ENCODE data around the gene SLC22A13. TPM values are rescaled to one million over a fixed set of nuclear protein-coding genes. Genes with fewer than 3 reads are reported as not detected.

The SLC22A13 gene, protein sequence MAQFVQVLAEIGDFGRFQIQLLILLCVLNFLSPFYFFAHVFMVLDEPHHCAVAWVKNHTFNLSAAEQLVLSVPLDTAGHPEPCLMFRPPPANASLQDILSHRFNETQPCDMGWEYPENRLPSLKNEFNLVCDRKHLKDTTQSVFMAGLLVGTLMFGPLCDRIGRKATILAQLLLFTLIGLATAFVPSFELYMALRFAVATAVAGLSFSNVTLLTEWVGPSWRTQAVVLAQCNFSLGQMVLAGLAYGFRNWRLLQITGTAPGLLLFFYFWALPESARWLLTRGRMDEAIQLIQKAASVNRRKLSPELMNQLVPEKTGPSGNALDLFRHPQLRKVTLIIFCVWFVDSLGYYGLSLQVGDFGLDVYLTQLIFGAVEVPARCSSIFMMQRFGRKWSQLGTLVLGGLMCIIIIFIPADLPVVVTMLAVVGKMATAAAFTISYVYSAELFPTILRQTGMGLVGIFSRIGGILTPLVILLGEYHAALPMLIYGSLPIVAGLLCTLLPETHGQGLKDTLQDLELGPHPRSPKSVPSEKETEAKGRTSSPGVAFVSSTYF
- polyA plus RNA-seq, result 0.34 TPM
- long read RNA-seq, donor 1, result 0 reads
- long read RNA-seq, donor 2, result 0 reads
- long read RNA-seq, donor 3, result 0 reads
- long read RNA-seq, donor 4, result 0 reads
- long read RNA-seq, donor 5, result 0 reads
- long read RNA-seq, donor 6, result 0 reads
- long read RNA-seq, donor 7, result 0 reads
- long read RNA-seq, donor 8, result 0 reads
- long read RNA-seq, donor 9, result 0 reads
- long read RNA-seq, donor 10, result 0 reads
- long read RNA-seq, donor 11, result 0 reads

DNA sequence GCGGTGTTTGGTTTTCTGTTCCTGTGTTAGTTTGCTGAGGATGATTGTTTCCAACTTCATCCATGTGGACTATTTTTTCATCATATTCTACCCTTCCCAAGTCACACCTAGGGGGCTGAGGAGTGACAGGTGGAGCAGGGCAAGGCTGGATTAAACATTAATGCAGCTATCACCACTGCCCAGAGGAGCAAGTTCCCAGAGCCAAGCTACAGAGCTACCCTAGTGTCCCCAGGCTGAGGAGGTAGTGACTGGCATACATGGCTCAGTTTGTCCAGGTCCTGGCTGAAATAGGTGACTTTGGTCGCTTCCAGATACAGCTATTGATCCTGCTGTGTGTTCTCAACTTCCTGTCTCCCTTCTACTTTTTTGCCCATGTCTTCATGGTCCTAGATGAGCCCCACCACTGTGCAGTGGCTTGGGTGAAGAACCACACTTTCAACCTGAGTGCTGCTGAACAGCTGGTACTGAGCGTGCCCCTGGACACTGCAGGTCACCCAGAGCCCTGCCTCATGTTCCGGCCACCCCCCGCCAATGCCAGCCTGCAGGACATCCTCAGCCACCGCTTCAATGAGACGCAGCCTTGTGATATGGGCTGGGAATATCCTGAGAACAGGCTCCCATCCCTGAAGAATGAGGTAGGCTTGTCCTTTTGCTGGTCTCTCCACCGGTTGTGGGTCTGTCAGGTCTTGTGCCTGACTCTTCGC is at the start of gene SLC22A13:
TSS of gene SLC22A13 (plus strand) at position 209 of the 704 bp plus-strand sequence. CDS start at position 258, 49 bp downstream.
- Histone ChIP-seq H3K27ac (ENCODE audit: low read length) (no peak within 1 kb of the TSS), H3K36me3 (ENCODE audit: control insufficient read depth, insufficient read depth, low read length) (peaks cover 2% of the 10 kb centered on the region), H3K4me1 (ENCODE audit: control insufficient read depth, insufficient read depth, low read length) (no peaks in the 10 kb centered on the region), H3K4me3 (ENCODE audit: low read length) (no peak within 1 kb of the TSS), H3K27me3 (ENCODE audit: control insufficient read depth, insufficient read depth, low read length) (no peaks in the 10 kb centered on the region), H3K9me3 (ENCODE audit: control insufficient read depth, low read depth, low read length) (no peaks in the 10 kb centered on the region)
- no peak for DNase-seq
- no CpG with 5 or more reads among the region's 9 CpGs for WGBS (ENCODE audit: insufficient coverage, low lambda C conversion rate)

DNA sequence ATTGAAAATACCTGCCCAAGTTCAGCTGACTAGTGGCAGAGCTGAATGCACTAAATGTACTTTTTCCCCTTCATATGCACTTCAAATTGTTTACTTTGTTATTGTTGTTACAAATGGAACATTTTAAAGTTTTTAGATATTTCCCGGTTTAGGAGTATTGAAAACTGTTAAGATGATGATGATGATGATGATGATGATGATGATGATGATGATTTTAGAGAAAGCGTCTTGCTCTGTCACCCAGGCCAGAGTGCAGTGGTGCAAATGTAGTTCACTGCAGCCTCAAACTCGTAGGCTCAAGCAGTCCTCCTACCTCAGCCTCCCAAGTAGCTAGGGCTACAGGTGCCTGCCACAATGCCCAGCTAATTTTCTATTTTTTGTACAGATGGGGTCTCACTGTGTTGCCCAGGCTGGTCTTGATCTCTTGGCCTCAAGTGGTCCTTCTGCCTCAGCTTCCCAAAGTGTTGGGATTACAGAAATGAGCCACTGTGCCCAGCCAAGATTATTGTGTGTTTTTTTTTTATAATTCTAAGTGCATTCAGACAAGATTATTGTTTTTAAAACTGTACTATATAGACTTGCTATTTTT is 45.9 kb upstream of the SLC22A13 start:
- Histone ChIP-seq H3K4me3 (ENCODE audit: low read length) (no peak overlapping the region), H3K27ac (ENCODE audit: low read length) (no peak overlapping the region), H3K9me3 (ENCODE audit: control insufficient read depth, low read depth, low read length) (no peaks in the 10 kb centered on the region), H3K4me1 (ENCODE audit: control insufficient read depth, insufficient read depth, low read length) (no peaks in the 10 kb centered on the region), H3K36me3 (ENCODE audit: control insufficient read depth, insufficient read depth, low read length) (peaks cover 27% of the 10 kb centered on the region), H3K27me3 (ENCODE audit: control insufficient read depth, insufficient read depth, low read length) (no peaks in the 10 kb centered on the region)
- no peak for DNase-seq
- WGBS (ENCODE audit: insufficient coverage, low lambda C conversion rate), result 100% methylated on average over 1 of the region's 3 CpGs

DNA sequence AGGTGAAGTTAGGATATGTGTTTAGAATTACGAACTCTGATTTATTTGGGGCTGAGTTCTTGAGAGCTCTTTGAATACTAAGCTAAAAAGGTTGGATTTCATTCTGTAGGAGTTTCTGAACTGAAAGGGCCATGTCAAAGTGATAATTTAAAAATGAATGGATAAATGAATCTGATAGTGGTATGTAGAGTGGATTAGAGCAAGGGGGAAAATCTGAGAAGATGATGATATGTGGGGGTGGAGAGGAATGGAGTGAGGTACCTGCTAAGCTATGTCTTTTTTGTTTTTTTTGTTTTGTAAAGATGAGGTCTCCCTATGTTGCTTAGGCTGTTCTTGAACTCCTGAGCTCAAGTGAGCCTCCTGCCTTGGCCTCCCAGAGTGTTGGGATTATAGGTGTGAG is 44.6 kb upstream of the SLC22A13 start:
- Histone ChIP-seq H3K27me3 (ENCODE audit: control insufficient read depth, insufficient read depth, low read length) (no peaks in the 10 kb centered on the region), H3K36me3 (ENCODE audit: control insufficient read depth, insufficient read depth, low read length) (peaks cover 31% of the 10 kb centered on the region), H3K9me3 (ENCODE audit: control insufficient read depth, low read depth, low read length) (no peaks in the 10 kb centered on the region), H3K27ac (ENCODE audit: low read length) (no peak overlapping the region), H3K4me3 (ENCODE audit: low read length) (no peak overlapping the region), H3K4me1 (ENCODE audit: control insufficient read depth, insufficient read depth, low read length) (no peaks in the 10 kb centered on the region)
- 100% methylated on average over 1 of the region's 1 CpG for WGBS (ENCODE audit: insufficient coverage, low lambda C conversion rate)
- no peak for DNase-seq

DNA sequence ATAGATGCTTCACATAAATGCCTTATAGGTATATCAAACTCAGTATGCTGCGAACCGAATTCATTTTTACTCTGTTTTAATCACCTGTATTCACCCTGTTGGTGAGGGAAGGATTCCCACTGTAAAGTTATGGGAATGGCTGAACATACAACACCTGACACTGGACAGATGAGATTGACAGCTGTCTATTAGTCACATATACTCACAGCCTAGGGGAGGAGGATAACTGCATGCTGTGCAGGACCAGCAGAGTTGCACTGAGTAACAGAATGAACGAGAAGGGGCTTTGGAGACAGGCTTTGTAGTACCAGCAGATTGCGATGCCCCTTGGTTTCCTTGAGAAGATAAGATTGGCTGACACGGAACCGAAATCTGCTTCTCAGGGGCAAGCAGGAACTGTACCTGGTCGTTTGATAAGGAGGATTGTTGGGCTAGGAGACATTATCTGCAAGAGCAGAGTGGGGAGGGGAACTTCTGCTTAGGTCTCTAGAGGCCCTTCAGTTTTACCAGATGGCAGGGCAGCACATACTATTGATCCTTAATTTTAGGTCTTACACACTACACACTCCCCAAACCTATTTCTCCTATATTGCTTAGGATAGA is 43.5 kb upstream of the SLC22A13 start:
- H3K9me3 ChIP-seq (ENCODE audit: control insufficient read depth, low read depth, low read length), result no peaks in the 10 kb centered on the region
- no peak overlapping the region for H3K4me3 ChIP-seq (ENCODE audit: low read length)
- whole genome bisulfite sequencing (ENCODE audit: insufficient coverage, low lambda C conversion rate), result no CpG with 5 or more reads among the region's 7 CpGs
- no peaks in the 10 kb centered on the region for H3K4me1 ChIP-seq (ENCODE audit: control insufficient read depth, insufficient read depth, low read length)
- H3K27me3 ChIP-seq (ENCODE audit: control insufficient read depth, insufficient read depth, low read length), result no peaks in the 10 kb centered on the region
- DNase-seq, result no peak
- peaks cover 26% of the 10 kb centered on the region for H3K36me3 ChIP-seq (ENCODE audit: control insufficient read depth, insufficient read depth, low read length)
- no peak overlapping the region for H3K27ac ChIP-seq (ENCODE audit: low read length)

DNA sequence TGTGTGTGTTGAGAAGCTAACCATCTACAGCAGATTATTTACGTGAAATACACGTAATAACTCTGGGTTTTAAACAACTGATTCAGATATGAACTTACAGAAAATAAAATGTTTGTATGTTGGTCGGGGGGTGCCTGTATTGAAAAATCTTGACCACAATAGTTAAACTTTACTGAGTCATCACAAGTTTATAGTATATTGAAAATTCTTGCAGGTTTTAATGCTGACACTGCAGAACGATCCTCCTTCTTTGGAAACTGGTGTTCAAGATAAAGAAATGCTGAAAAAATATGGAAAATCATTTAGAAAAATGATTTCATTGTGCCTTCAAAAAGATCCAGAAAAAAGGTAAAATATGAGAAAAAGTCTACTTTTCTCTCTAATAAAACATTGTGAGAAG is 41.3 kb upstream of the SLC22A13 start:
- H3K4me3 ChIP-seq (ENCODE audit: low read length), result no peak overlapping the region
- H3K9me3 ChIP-seq (ENCODE audit: control insufficient read depth, low read depth, low read length), result no peaks in the 10 kb centered on the region
- no peak overlapping the region for H3K27ac ChIP-seq (ENCODE audit: low read length)
- WGBS (ENCODE audit: insufficient coverage, low lambda C conversion rate), result 96% methylated on average over 3 of the region's 4 CpGs
- H3K4me1 ChIP-seq (ENCODE audit: control insufficient read depth, insufficient read depth, low read length), result no peaks in the 10 kb centered on the region
- H3K27me3 ChIP-seq (ENCODE audit: control insufficient read depth, insufficient read depth, low read length), result no peaks in the 10 kb centered on the region
- peaks cover 32% of the 10 kb centered on the region for H3K36me3 ChIP-seq (ENCODE audit: control insufficient read depth, insufficient read depth, low read length)
- DNase-seq, result no peak

DNA sequence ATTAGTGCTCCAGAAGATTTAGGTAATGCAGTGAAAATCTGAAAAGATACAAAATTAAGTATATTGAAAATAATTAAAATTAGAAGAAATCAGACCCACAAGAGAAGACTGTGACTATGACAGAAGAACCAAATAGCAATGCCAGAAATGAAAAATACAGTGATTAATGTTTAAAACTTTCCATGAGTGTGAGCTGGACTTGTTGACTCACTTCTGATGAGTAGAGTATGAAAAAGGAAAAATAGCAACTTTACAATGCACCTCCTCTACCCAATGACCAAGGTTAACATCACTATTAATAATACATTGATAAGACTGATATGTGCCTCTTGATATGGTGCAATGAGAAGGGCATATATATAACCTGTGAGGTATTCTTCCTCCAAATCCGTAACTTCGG is 39.3 kb upstream of the SLC22A13 start:
- H3K27ac ChIP-seq (ENCODE audit: low read length), result no peak overlapping the region
- whole genome bisulfite sequencing (ENCODE audit: insufficient coverage, low lambda C conversion rate), result 100% methylated on average over 2 of the region's 2 CpGs
- no peak for DNase-seq
- H3K4me1 ChIP-seq (ENCODE audit: control insufficient read depth, insufficient read depth, low read length), result no peaks in the 10 kb centered on the region
- no peaks in the 10 kb centered on the region for H3K9me3 ChIP-seq (ENCODE audit: control insufficient read depth, low read depth, low read length)
- peaks cover 26% of the 10 kb centered on the region for H3K36me3 ChIP-seq (ENCODE audit: control insufficient read depth, insufficient read depth, low read length)
- H3K4me3 ChIP-seq (ENCODE audit: low read length), result no peak overlapping the region
- no peaks in the 10 kb centered on the region for H3K27me3 ChIP-seq (ENCODE audit: control insufficient read depth, insufficient read depth, low read length)

DNA sequence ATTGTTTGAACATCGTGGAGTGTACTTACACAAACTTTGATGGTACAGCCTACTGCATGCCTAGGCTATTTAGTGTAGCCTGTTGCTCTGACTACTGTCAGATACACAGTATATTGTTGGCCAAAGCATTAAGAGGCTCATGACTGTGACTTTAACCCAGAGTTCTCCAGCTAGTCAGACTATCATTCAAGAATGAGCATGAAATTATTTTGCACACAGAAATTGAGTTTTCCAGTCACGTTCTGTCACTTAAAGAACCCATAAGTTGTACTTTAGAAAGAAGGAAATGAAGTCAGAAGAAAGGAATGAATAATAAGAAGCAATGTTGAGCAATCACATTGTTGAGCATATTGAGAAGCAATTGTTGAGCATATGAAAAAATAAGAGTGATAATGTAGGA is 37.6 kb upstream of the SLC22A13 start:
- Histone ChIP-seq H3K36me3 (ENCODE audit: control insufficient read depth, insufficient read depth, low read length) (peaks cover 23% of the 10 kb centered on the region), H3K4me1 (ENCODE audit: control insufficient read depth, insufficient read depth, low read length) (no peaks in the 10 kb centered on the region), H3K9me3 (ENCODE audit: control insufficient read depth, low read depth, low read length) (no peaks in the 10 kb centered on the region), H3K27ac (ENCODE audit: low read length) (no peak overlapping the region), H3K4me3 (ENCODE audit: low read length) (no peak overlapping the region), H3K27me3 (ENCODE audit: control insufficient read depth, insufficient read depth, low read length) (no peaks in the 10 kb centered on the region)
- DNase-seq, result peak in 1 of 2 donors; percentile 4
- WGBS (ENCODE audit: insufficient coverage, low lambda C conversion rate), result 50% methylated on average over 1 of the region's 2 CpGs

DNA sequence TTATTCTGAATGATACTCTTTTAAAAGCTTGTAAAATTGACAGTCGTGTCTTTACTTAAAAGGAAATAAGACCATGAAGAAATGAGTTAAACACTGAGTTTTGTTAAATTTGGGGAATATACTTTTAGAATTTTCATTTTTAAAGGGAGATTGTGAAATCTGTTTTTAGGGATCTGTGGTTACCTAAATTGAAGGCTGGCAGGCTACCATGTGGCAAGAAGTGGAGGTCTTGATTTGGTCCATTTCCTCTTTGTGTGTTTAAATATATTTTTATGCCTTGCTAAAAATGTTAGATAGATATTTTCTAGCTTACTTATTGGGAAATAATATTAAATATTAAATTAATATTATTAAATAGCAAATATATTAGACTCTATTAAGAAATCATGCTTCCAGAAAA is 36.6 kb upstream of the SLC22A13 start:
- Histone ChIP-seq H3K27me3 (ENCODE audit: control insufficient read depth, insufficient read depth, low read length) (no peaks in the 10 kb centered on the region), H3K9me3 (ENCODE audit: control insufficient read depth, low read depth, low read length) (no peaks in the 10 kb centered on the region), H3K4me3 (ENCODE audit: low read length) (no peak overlapping the region), H3K4me1 (ENCODE audit: control insufficient read depth, insufficient read depth, low read length) (no peaks in the 10 kb centered on the region), H3K36me3 (ENCODE audit: control insufficient read depth, insufficient read depth, low read length) (peaks cover 21% of the 10 kb centered on the region), H3K27ac (ENCODE audit: low read length) (no peak overlapping the region)
- WGBS (ENCODE audit: insufficient coverage, low lambda C conversion rate), result 100% methylated on average over 1 of the region's 1 CpG
- DNase-seq, result no peak

DNA sequence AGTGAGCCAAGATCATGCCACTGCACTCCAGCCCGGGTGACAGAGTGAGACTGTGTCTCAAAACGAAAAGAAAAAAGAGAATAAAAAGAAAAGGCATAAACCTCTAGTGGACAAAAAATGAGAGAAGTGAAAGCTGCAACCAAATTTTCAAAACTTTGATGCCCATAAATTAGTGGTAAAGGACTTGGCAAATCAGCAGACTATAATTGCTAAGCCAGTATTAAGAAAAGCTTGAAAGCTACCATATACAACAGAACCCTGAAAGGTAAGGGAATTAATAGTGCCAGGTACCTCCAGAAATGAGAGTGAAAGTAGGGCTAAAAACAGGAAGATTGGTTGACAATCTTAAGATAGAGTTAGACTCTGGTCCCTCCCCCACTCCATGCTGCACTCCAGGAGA is 32.9 kb upstream of the SLC22A13 start:
- Histone ChIP-seq H3K36me3 (ENCODE audit: control insufficient read depth, insufficient read depth, low read length) (peaks cover 27% of the 10 kb centered on the region), H3K4me1 (ENCODE audit: control insufficient read depth, insufficient read depth, low read length) (no peaks in the 10 kb centered on the region), H3K9me3 (ENCODE audit: control insufficient read depth, low read depth, low read length) (peaks cover 5% of the 10 kb centered on the region), H3K27me3 (ENCODE audit: control insufficient read depth, insufficient read depth, low read length) (no peaks in the 10 kb centered on the region), H3K4me3 (ENCODE audit: low read length) (no peak overlapping the region), H3K27ac (ENCODE audit: low read length) (no peak overlapping the region)
- no peak for DNase-seq
- 100% methylated on average over 1 of the region's 2 CpGs for WGBS (ENCODE audit: insufficient coverage, low lambda C conversion rate)

DNA sequence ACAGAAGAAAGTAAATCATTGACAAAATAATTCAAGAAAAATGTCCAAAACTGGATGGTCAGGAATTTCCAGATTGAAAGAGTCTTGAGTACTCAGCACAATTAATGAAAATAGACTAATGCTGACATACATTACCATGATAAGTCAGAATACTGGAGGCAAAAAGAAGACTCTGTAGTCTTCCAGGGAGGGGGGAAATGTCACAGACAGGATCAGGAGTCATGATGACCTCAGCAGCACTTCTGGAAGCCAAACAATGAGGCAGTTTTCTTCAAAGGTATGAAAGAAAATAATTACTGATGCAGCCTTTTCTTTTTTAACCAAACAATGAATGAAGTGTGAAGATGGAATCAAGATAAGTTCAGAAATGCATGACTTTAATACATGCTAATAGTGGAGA is 30.1 kb upstream of the SLC22A13 start:
- Histone ChIP-seq H3K9me3 (ENCODE audit: control insufficient read depth, low read depth, low read length) (peaks cover 13% of the 10 kb centered on the region), H3K27ac (ENCODE audit: low read length) (no peak overlapping the region), H3K4me1 (ENCODE audit: control insufficient read depth, insufficient read depth, low read length) (no peaks in the 10 kb centered on the region), H3K36me3 (ENCODE audit: control insufficient read depth, insufficient read depth, low read length) (peaks cover 40% of the 10 kb centered on the region), H3K4me3 (ENCODE audit: low read length) (no peak overlapping the region), H3K27me3 (ENCODE audit: control insufficient read depth, insufficient read depth, low read length) (no peaks in the 10 kb centered on the region)
- no peak for DNase-seq
